ENCODE measurements around the gene LACTBL1. TPM values are rescaled to one million over a fixed set of nuclear protein-coding genes. Genes with fewer than 3 reads are reported as not detected.
"Not testable (repeated sequence)": the region's sequence is repeated elsewhere in the genome, so short reads cannot be mapped to it uniquely, and the experiment has no call there.

The LACTBL1 gene
- total RNA-seq, 1 experiment from 2014 or later, result not detected

GRCh38 chr1:22976461-22977243 lies 4.0 kb upstream of the LACTBL1 start:
- DNase-seq (ENCODE audit: low read depth), result peak; percentile 84

DNA sequence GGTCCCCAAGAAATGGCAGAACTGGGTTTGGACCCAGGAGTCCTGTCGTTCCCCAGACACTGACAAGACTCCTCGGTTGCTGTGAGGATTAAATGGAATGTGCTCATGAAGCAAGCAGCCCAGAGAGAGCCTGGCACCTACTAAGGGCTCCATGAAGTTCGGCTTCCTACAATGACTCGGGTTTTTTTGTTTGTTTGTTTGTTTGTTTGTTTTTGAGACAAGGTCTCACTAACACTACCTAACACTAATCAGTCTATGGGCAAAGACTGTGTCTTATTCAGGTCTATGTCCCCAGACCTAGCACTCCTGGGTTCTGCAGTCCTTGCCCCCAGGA lies 3.4 kb upstream of the LACTBL1 start:
- DNase-seq (ENCODE audit: low read depth), result no peak

GRCh38 chr1:22975694-22976093 lies 3.0 kb upstream of the LACTBL1 start:
- peak; percentile 42 for DNase-seq (ENCODE audit: low read depth)

DNA sequence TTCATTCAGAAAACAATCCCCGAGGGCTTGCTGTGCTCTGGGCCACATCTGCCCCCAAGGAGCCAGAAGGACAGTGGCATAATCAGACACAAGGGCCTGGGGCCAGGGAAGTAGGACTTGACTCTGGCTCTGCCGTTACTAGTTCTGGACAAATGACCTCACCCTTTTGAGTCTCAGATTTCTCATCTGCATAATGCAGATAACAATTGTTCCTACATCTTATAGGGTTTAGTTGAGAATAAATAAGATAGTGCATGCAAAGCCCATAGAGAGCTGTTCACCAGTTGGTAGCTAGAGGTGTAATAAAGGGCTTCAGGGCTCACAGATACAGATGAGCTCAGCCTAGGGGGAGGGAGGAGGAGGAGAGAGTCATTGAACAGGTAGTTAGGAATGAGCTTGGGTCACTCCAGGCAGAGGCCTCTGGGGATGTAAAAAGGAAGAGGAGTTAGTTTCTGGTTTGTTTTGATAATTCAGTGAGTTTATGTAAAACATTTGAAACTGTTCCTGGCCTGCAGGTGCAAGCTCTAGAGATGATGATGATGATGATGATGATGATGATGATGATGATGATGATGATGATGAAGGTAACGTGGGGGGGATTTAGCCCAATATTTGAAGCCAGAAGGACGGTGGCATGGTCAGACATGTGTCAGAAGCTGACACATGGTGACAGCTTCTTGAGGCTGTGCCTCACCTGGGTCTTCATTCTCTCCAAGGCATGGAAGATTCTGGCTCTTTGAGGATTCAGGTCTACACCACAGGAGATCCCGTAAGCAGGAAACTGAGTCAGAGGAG lies 858 bp downstream of the LACTBL1 start:
- DNase-seq (ENCODE audit: low read depth), result peak; percentile 64

DNA sequence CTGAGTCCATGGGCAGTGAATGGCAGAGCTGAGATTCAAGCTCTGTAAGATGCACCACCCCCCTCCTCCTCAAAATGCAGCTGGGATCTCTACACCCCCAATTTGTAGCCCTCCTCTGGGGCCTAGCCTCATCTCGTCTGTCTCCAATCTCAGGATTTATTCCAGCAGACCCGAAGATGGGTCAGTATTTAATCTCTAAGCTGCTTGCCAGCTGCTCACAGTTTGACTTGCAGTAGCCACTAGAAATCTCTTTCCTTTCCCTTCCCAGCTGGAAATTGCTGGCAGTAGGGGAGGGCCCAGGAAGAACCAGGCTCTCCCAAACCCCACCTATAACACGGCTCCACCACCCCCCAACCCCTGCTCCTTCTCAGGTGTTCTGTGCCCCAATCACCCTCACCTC lies 1.5 kb downstream of the LACTBL1 start:
- no peak for DNase-seq (ENCODE audit: low read depth)

DNA sequence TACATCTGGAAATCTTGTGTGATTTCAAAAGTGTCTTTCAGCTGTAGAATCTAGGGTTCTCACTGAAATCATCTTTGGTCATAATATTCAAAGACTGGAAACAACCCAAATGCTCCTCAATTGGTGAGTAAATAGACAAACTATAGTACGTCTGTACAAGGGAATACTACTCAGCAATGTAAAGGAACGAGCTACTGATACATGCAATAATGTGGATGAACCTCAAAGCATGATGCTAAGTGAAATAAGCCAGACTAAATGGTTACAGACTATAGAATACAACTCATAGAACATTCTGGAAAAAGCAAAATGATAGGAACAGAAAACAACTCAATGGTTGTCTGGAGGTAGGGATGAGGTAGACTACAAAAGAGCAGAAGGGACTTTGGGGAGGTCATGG lies 2.6 kb downstream of the LACTBL1 start:
- DNase-seq (ENCODE audit: low read depth), result no peak

DNA sequence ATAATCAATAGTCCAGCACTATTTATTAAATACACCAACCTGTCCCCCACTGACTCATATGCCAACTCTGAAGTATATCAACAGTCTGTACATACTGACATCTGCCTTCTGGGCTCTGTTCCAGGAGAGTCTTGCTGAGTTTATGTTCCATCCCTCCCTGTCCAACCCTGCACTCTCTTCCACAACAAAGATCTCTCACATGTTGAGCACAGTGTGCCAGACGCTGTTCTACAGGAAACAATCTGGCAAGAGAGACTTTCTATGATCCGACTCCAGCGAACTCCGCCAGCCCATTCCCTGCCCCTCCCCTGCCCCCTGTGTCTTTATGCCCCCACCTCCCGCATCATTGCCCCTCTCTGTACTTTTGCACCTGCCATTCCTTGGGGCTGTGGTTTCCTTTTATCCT lies 3.4 kb downstream of the LACTBL1 start:
- DNase-seq (ENCODE audit: low read depth), result peak; percentile 66

DNA sequence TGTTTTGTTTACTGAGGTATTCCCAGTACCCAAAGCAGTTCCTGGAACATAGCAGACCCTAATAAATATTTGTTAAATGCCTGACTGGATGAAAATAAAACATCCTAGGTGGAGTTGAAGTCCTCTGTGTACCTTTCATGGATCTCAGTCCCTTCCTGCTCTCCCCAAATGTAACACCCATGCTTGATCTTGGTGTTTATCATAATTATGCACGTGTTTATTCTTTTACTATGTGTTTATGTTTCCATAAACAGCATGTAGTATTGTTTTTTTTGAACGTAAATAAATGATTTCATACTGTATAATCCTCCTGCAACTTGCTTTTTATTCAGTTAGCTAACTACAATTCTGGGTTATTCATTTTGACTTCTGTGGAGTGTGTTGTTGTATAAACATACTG lies 4.8 kb downstream of the LACTBL1 start:
- DNase-seq (ENCODE audit: low read depth), result no peak

GRCh38 chr1:22966309-22966708 lies 6.4 kb downstream of the LACTBL1 start:
- no peak for DNase-seq (ENCODE audit: low read depth)

DNA sequence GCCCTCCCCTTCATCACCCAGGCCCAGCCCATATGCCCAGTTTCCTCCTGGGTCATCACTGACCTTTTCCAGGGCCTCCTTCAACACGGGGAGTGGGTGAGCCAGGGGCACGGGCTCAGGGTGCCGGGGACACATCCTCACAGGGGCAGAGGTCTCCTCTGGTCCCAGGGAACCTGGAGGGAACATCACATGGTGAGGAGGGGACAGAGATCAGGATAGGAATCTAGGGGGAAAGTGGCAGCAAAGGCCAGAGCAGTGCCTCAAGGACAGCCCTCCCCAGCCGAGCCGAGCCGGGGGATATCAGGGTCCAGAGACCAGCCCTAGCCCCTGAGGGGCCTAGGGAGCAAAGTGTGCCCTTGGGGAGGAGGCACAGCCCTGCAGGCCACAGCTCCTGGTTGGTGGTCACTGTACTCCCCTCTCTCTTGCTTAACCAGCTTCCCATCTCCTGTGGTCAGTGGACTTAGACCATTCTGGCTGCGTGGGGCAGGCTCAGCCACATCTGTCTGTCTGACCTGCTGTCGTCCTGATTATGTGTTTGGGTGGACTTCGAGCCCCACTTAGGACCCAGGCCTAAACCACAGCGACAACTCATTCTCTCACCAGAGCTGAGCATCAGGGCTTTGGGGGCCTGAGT lies 9.5 kb downstream of the LACTBL1 start:
- no peak for DNase-seq (ENCODE audit: low read depth)

- DNase-seq (ENCODE audit: low read depth), result no peak
Measured at GRCh38 chr1:22962558-22962957, 10.1 kb downstream of the LACTBL1 start.

DNA sequence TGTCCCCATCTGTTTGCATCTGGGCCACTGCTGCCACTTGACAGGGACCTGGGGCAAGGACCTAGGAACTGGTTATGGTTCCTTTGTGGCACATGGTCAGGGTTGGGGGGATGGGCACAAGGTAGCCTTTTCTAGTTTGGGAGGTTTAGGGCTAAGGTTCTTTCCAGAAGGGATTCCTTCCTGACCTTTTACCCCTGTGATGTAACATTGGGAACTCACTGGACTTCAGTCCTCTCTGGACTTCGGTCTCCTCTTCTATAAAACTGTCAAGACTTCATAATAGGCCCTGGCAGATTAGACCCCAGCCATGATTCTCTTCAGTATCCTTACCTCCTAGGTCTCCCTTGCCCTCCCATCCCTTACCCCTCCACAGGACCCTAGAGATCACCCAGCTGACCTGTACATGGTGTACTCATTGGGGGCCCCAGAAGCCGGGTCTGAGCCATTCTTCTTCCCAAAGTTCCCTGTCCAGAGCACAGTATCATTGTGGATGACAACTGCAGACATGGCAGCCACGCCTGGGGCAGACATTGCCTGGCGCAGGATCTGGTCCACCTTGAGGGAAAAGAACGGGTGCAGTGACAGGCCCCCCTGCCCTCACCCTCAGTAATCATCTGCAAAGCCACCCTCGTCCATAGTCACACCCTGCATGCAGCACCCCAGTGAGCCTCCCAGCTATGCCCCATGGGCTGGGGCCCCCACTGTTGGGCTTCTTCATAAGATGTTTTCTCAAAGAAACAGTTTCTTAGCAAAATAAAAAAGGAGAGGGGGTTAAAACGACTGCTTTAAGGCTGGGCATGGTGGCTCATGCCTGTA lies 12.9 kb downstream of the LACTBL1 start:
- DNase-seq (ENCODE audit: low read depth), result no peak

DNA sequence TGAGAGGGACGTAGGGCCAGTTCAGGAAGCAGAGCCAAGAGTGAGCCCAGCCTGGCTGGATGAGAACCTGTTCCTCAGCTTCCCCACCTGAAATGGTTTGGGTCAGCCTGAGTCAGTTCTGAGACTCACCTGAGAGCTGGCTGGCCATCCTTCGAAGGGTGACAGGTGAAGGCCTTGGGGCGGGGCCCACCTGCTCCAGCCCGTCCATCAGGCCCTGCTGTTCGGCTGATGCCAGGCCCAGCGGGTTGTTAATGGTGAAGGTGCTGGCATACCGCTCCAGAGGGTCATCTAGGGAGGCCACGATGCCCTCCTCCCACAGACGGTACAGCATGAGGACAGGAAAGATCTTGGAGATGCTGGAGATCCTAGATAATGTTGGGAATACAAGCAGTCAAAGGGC lies 14.1 kb downstream of the LACTBL1 start:
- DNase-seq (ENCODE audit: low read depth), result no peak

DNA sequence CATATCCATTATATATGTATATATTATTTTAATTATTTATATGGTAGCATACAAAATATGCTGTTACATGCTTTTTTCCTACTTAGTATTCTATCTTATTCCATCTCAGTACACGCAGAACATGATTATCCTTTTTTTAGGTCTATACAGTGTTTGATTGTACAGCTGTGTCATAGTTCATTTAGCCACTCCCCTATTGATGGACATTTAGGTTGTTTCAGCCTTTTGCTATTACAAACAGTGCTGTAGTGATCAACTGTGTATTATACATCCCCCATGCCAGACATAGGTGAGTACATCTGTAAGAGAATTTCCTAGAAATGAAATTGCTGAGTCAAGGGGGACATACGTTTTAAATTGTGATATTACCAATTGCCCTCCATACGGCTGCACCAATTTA lies 15.6 kb downstream of the LACTBL1 start:
- no peak for DNase-seq (ENCODE audit: low read depth)

DNA sequence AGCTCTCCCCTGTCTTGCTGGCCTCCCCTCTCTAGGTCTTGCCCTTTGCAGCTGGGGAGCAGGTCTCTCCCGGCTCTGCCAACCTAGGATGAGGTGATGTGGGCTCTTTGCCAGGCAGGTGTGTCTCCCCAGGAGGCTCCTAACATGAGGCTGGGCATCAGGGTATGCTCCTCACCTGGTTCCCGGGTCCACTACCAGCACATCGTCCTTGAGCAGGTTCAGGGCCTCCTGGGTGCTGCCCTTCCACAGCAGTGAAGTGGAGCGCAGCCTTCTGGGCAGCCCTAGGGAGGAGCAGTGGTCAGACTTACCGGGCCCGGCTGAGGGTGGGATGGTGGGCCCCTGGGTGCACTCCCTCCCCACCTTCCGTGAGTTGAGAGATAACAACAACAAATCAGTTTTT lies 17.5 kb downstream of the LACTBL1 start:
- no peak for DNase-seq (ENCODE audit: low read depth)

DNA sequence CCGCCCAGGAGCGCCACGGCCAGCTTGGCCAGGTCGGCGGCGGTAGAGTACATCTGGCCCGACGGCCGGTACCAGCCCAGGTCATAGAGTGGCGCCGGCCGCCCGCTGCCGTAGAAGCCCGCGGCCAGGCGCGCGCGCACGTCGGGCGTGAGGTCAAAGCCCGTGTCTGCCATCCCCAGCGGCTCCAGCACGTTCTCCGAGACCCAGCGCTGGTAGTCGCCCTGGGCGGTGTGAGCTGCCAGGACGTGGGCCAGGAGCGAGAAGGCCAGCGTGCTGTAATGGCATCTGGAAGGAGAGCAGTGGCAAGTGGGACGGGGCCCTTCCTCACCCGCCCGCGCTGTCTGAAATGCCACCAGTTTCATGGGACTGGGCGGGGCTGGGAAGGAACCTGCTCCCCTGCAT lies 18.9 kb downstream of the LACTBL1 start:
- no peak for DNase-seq (ENCODE audit: low read depth)

DNA sequence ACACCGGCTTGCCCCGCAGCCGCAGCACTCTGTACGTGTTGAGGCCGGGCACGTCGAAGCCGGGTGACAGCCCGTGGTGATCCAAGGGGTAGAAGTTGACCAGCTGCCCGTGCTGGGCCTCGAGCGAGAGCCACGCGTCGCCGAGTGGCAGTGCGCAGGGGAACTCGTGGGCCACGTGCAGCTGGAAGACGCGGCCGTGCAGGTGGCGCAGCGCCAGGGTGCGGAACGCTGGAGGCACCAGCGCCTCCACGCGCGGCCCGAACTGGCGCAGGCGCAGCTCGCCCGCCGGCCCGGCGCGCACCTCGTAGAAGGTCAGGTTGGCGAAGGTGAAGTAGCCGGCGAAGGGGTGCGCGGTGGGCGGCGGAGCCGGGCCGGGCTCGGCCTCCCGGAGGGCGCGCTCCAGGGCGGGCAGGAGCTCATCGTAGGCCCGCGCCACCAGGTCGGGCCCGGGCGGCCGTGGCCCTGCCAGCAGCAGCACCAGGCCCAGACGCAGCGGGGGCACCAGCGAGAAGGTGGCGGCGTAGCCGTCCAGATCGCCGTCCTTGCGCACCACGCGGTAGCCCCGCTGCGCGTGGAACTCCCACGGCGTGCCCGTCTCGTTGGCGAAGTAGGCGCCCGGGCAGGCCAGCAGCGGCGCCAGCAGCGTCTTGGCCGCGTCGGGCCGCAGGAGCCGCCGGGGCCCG lies 19.5 kb downstream of the LACTBL1 start:
- DNase-seq (ENCODE audit: low read depth), result no peak

GRCh38 chr1:22952694-22953056 lies 20.0 kb downstream of the LACTBL1 start:
- DNase-seq (ENCODE audit: low read depth), result no peak

GRCh38 chr1:22951796-22952195 lies 20.9 kb downstream of the LACTBL1 start:
- no peak for DNase-seq (ENCODE audit: low read depth)

DNA sequence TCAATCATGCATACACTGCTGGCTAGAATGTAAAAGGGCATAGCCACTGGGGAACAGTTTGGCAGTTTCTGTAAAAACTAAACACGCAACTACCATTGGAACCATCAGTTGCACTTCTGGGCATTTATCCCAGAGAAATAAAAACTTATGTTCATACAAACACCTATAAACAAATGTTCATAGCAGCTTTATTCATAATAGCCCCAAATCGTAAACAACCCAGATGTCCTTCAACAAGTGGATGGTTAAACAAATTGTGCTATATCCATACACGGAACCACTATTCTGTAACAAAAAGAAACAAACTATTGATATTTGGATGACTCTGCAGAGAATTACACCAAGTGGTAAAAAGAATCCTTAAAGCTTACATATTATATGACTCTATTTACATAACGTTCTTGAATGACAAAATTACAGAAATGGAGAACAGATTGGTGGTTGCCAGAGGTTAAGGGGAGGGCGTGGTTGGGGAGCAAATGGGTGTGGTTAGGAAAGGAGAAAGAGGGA lies 22.8 kb downstream of the LACTBL1 start:
- peak; percentile 11 for DNase-seq (ENCODE audit: low read depth)

DNA sequence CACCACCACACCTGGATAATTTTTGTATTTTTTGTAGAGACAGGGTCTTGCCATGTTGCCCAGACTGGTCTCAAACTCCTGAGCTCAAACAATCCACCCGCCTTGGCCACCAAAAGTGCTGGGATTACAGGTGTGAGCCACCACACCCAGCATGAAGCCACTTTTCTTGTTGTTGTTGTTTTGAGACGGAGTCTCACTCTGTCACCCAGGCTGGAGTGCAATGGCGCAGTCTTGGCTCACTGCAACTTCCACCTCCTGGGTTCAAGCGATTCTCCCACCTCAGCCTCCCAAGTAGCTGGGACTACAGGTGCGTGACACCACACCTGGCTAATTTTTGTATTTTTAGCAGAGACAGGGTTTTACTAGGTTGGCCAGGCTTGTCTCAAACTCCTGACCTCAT lies 27.5 kb downstream of the LACTBL1 start:
- DNase-seq (ENCODE audit: low read depth), result not testable (repeated sequence)

Measured in M059J (cell line).